HG03060 (cell line): ENCODE data around the gene LIN9.
"Not testable (repeated sequence)": the region's sequence is repeated elsewhere in the genome, so short reads cannot be mapped to it uniquely, and the experiment has no call there.

ENCODE experiments used
- ATAC-seq: cut with Tn5 transposase; IDR thresholded peaks from one replicate; pipeline ENCODE4 v1.9.1; 2021; ENCODE audit warnings: low read depth, moderate number of reproducible peaks; ENCODE audit not compliant: unreplicated experiment

The LIN9 gene

GRCh38 chr1:226220473-226221189, 88.3 kb downstream of the LIN9 start:
- ATAC-seq = no peak

GRCh38 chr1:226217273-226217672, 91.7 kb downstream of the LIN9 start:
- ATAC-seq = no peak

- ATAC-seq = no peak
Observed at GRCh38 chr1:226216056-226216455, 92.9 kb downstream of the LIN9 start.

GRCh38 chr1:226215239-226215638, 93.7 kb downstream of the LIN9 start:
- ATAC-seq = no peak

GRCh38 chr1:226212545-226212944, 96.4 kb downstream of the LIN9 start:
- ATAC-seq = no peak

GRCh38 chr1:226211181-226211821, 97.7 kb downstream of the LIN9 start:
- no peak for ATAC-seq

GRCh38 chr1:226210571-226211176, 98.3 kb downstream of the LIN9 start:
- ATAC-seq = no peak

GRCh38 chr1:226209307-226210059, 99.5 kb downstream of the LIN9 start:
- ATAC-seq = no peak

GRCh38 chr1:226207048-226207447, 101.9 kb downstream of the LIN9 start:
- ATAC-seq = no peak

GRCh38 chr1:226204198-226204597, 104.8 kb downstream of the LIN9 start:
- no peak for ATAC-seq

GRCh38 chr1:226203655-226204054, 105.3 kb downstream of the LIN9 start:
- no peak for ATAC-seq

- ATAC-seq = no peak
Observed at GRCh38 chr1:226203240-226203639, 105.7 kb downstream of the LIN9 start.

- ATAC-seq = not testable (repeated sequence)
Observed at GRCh38 chr1:226202666-226203065, 106.3 kb downstream of the LIN9 start.

GRCh38 chr1:226202246-226202645, 106.7 kb downstream of the LIN9 start:
- no peak for ATAC-seq

- ATAC-seq = no peak
Observed at GRCh38 chr1:226201029-226201593, 107.9 kb downstream of the LIN9 start.

- no peak for ATAC-seq
Observed at GRCh38 chr1:226199971-226200370, 109.0 kb downstream of the LIN9 start.

GRCh38 chr1:226195144-226195543, 113.8 kb downstream of the LIN9 start:
- ATAC-seq = no peak

GRCh38 chr1:226187380-226187779, 121.6 kb downstream of the LIN9 start:
- ATAC-seq = no peak

GRCh38 chr1:226187019-226187322, 122.0 kb downstream of the LIN9 start:
- no peak for ATAC-seq

- peak; percentile 89 for ATAC-seq
Observed at GRCh38 chr1:226186124-226187018, 122.6 kb downstream of the LIN9 start, which contains the start of gene ACBD3. Gene ACBD3, minus strand, starts transcription at chr1:226186741. Its CDS starts 66 bp downstream, at chr1:226186675.
